ENCODE results near the gene PLAAT4.

The PLAAT4 gene

DNA sequence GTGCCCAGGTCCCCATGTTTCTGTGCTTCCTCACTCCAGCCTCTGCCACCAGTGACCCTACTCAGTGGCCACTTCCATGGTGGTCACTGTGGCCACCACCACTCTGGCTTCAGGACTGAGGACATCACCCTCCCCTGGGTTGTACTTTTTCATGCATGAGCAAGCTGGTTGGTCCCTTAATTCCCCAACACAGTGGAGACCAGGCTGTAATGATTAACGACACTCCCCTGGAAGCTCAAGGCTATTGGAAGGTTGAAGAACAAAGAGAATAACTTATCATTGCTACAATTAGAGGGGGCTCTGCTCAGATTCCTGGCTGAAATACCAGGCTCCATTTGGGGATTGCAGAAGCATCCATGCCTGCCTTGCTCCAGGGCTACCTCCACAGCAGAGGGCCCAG is 10.5 kb downstream of the PLAAT4 start:
- DNase-seq = peak; percentile 30

DNA sequence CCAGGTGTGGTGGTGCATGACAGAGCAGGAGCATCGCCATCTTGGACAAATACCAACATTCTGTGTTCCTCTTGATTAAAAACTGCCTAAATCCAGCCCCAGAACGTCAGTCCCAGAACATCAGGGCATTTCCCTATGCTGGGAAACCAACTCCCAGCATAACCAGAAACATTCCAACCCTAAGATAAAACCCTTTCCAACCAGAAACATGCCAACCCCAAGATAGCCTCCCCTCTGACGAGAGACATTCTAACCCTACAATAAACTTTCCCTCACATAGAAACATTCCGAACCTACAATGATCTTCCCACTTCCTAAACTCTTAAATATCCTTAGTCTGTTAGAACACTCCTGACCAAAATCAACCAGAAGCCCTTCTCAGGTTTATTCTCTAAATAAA is 11.6 kb downstream of the PLAAT4 start:
- DNase-seq = no peak

DNA sequence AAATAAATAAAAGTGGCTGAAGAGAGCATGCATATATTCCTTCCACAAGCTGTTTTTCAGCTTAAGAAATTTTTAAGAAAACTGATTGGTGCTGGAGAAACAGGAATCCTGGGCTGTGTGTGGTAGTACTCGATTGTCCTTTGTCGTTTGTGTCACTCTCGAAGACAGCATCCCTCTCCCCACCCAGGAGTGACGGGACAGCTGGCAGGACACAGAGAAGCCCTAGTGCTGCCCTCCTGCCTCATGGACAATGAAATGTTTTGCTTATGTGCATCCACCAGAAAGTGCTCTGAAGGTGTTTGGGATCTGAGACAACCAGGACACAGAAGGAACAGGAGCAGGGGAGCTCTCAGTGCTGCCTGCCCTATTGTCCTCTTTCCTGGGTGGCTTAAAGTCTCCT is 12.8 kb downstream of the PLAAT4 start:
- DNase-seq = no peak

DNA sequence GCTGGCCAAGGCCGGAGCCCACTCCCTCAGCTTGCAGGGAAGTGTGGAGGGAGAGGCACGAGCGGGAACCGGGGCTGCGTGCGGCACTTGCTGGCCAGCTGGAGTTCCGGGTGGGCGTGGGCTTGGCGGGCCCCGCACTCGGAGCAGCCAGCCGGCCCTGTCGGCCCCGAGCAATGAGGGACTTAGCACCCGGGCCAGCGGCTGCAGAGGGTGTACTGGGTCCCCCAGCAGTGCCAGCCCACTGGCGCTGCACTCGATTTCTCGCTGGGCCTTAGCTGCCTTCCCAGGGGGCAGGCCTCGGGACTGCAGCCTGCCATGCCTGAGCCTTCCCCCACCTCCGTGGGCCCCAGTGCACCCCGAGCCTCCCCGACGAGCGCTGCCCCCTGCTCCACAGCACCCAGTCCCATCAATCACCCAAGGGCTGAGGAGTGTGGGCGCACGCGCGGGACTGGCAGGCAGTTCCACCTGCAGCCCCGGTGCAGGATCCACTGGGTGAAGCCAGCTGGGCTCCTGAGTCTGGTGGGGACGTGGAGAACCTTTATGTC is 13.6 kb downstream of the PLAAT4 start:
- DNase-seq = peak; percentile 11

DNA sequence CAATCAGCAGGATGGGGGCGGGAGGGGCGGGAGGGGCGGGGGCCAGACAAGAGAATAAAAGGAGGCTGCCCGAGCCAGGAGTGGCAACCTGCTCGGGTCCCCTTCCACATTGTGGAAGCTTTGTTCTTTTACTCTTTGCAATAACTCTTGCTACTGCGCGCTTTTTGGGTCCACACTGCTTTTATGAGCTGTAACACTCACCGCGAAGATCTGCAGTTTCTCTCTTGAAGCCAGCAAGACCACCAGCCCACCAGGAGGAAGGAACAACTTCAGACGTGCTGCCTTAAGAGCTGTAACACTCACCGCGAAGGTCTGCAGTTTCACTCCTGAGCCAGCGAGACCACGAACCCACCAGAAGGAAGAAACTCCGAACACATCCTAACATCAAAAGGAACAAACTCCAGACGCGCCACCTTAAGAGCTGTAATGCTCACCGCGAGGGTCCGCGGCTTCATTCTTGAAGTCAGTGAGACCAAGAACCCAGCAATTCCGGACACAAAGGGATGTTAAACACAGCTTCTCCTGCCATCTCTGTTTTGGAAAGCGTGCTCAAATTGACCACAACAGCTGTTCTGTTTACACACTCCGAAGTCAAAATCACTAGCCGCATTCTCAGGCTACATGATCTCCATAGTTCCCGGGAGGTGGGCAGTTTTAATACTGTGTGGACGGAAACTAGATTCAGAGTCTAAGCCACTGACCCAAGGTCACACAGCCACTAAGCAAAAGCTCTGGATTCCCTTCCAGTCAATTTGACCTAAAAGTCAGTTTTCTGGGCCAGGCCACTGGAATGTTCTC is 14.7 kb downstream of the PLAAT4 start:
- no peak for DNase-seq

DNA sequence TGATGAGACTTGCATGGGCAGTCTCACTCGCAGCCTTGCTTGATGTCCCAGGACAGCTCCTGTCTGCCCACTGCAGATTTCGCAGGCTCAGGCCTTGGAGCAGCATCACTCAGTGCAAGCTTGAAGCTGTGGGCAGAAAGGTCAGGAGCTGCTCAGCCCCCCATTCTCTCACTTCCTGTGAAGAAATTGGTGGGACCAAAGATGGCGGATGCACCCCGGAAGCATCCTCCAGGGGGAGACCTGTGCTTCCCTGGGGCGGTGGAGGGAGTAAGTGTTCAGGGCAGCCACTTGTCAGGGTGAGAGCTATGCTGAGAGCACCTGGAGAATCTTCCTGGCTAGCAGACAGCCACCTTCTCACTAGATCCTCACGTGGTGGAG is 15.3 kb downstream of the PLAAT4 start:
- no peak for DNase-seq

DNA sequence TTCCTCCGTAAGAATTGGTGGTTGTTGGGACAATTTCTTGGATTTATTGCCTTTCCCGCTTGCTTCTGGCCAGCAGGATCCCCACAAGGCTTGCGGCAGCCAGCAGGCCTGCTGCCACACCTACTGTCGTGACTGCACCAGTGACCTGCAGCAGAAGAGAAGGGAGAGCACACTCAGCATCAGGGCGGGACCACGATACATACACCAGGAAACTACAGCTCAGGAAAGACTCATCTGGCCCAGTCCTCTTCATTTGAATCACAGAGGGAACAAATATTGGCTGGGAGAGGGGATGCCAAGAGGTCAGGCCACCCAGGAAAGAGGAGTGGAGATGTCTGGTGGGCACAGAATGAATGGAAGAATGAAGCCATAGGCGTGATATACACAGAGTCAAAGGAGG is 16.3 kb downstream of the PLAAT4 start:
- no peak for DNase-seq

DNA sequence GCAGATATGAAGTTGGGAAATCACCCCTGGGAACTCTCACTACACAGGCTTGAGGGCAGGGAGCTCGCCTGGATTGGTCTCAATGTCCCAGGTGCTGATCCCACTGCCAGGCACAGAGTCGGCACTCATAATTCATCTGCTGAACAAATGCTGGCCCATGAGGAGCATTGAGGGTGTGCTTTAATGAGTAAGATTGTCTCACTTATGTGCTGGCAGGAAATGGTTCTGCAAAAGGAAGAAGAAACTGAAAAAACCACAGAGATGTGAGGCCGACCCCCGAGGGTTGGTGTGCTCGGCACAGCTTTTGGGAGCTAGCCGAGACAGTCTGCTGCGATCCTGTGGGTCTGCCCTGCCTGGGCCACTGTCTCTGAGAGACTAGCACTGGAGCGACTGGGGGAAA is 17.2 kb downstream of the PLAAT4 start:
- DNase-seq = no peak

DNA sequence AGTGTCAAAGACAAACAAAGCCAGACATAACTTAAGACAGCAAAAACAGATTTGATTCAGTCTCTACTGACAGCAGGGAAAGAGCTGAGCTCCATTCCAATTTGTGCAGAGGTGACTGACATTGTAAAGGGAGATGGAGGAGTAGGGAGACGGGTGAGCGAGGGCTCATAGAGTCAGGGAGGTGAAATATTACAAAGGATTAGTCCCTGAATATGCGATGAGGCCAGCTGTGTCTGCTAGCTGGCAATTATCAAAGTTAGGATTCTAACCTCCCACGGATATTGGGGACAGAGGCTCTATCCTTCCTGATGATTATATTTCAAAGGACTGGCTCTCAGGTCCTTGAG is 18.2 kb downstream of the PLAAT4 start:
- DNase-seq = no peak

DNA sequence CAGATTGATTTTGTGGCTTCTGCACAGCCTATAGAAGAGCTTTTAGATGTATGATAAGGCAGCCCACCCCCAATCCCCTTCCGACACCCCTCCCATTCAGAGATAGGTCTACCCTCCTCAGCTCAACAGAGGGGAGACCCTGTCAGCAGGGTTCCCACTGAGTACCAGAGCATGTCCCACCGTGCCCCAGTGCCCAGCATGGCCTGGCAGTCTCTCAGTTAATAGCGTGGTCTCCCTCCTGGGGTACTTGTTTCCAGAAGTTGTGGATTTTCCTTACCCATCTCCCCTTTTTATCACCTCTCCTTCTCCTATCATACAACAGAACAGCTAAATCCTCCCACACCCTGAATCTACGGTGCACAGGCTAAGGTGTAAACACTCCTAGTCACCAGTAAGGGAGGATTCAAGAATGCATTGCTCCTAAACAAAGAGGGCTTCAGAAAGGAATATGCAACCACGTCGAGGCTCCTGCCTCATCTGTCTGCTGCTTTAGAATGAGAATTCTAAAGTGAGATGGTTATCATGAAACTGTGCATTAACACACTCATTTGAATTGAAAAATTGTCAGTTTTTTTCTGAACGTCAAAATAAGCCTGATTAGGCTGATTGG is 19.9 kb downstream of the PLAAT4 start:
- DNase-seq = no peak

DNA sequence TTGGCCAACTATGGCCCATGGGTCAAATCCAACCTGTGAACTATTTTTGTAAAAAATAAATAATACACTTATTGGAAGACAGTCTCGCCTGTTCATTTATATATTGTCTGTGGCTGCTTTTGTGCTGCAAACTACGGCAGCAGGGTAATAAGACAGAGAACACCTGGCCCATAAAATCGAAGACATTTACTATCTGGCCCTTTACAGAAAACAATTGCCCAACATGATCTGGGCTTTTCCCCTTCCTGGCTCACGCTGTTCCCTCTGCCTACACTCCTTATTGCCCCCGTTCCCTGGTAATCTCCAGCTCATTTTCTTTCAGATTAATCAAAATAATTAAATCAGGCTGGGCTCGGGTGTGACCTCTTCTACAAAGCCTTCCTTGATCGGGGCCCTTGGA is 21.0 kb downstream of the PLAAT4 start:
- DNase-seq = no peak

DNA sequence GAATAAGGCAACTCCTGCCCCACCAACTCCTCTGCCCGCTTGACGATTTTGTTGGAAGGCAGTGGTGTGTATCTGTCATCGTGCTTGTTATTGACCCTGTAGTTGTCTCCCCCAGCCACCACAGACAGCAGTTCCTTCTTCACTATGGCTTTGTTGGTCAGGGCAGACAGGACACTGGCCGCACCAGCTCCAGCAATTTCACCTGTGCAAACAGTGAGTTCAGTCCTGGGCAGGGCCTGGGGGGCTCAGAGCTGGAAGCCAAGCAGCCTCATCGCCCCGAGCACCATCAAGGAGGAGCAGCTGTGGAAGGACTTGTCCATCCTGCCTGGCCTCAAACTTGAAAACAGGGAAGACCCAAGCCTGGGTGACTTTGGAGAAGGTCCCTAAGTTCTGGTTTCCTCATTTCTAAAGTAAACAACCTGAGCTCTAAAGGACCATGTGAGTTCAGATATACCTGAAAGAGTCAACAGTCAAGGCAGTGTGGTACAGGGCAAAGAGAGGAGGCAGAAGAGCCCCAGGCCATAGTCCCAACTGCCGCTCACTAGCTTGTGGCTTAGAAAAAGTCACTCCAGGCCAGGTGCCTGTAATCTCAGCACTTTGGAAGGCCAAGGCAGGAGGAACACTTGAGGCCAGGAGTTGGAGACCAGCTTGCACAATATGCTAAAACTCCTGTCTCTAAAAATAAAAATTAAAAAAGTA is 22.0 kb downstream of the PLAAT4 start:
- no peak for DNase-seq

DNA sequence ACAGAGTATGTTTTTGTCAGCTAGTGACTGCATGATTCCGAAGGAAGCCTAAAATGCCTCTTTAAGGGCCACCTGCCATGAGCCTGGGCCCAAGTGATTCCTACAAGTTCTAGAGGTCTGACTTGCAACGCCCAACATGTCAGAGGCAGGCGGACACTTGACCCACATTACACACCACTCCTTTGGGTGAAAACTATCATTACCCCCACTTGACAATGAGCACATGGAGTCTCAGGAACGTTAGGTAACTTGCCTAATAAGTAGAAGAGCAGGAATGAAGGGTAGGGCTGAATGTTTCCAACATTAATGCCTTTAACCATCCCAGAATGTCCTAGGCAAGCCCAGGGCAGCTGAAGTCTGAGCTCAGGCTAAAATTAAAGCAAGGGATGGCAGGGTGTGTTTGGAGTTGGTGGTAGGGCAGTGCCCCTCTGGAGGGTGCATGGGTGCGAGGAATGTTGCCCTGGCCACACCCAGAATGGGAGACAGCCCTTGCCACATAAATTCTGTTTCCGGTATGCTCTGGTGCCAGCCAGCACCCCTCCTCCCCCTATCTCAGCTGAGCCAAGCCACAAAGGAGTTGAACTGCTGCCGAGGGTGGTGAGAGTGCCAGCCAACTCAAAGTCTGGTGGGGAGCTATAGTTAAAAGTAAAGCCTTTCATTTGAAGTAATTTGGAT is 24.0 kb downstream of the PLAAT4 start:
- no peak for DNase-seq

DNA sequence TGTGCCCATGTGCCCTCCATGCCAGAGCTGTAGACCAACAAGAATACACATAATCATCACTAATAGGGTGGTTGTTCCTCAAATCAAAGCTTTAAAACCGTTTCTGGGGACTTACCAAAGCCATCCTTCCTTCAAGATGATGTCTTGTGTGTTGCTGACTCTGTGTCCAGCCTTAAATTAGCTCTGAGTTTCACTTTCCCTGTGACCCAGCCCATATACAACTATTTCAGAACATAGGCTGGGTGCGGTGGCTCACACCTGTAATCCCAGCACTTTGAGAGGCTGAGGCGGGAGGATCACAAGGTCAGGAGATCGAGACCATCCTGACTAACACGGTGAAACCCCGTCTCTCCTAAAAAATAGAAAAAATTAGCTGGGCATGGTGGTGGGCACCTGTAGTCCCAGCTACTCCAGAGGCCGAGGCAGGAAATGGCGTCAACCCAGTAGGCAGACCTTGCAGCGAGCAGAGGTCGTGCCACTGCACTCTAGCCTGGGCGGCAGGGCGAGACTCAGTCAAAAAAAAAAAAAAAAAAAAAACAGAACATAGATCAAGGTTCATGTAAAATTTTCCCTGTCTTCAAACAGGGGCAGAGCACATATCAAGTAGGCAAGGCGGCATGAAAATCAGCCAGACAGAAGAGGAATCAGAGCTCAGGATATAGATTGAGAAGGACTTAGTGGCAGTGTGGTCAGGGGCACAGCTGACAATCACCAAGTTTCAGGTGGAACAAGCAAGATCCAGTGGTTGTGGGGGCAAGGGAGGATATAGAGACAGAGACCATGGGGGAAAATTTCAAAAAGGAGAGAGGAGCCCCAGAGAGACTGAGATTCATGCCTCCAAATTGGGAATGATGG is 26.8 kb downstream of the PLAAT4 start, which contains the start of gene PLAAT2:
Gene PLAAT2 (minus strand): TSS at position 179 of the 855 bp plus-strand sequence. CDS start 55 bp downstream, at position 124.
- DNase-seq = no peak

DNA sequence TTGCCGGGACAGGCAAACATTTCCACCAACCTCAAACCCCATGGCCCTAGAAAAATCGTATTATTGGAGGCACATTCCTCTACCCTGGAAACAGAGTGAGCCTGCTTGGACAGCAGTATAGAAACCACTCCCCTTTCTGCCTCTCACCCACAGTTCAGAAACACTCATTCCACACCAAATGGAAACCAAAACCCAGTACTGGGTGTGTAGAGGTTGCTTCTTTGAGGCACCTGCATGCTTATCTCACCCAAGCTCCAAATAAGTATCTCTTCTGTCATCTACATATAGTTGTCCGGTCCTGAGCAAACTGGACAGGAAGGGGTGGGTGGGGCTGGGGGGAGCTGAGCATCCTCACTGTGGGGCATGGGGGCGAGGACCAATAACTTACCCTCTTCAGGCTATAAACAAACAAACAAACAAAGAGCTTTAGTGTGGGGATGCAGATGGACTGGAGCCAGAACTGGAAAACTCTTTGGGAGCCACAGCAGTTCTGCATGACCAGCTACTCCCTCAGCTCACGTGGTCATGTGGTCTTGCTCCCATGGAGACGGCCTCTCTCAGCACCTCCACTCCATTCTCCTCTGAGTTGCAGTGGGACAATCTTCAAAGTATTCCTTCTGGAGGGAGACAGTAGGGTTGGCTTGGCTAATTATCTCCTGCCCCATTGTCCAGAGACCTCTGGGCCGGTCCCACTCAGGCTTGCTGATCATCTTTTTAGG is 27.6 kb downstream of the PLAAT4 start:
- DNase-seq = no peak

DNA sequence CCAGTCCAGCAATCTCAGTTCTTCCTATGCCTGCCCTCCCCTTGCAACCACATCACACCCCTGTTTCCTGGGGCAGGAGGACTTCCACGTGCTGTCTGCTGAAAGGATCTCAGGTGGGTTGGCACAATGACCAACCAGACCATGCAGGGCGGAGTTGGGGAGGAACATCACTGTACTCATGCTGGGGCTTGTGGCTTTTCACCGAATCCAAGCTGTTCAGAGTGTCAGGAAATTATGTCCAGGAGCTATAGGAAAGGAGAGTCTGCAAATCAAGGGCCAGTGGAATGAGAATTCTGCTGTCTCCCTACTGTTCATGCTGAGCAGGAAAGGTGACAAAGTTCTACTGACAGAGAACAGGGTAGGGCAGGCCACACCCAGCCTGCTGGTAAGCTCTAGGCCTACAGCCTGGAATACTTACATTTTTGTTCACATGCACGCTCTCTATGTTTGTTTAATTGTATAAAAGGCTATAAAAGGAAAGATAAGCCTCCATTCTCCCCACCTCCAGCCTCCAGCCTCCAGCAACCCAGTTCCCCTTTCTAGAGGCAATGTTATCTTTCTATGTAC is 28.3 kb downstream of the PLAAT4 start:
- DNase-seq = no peak

DNA sequence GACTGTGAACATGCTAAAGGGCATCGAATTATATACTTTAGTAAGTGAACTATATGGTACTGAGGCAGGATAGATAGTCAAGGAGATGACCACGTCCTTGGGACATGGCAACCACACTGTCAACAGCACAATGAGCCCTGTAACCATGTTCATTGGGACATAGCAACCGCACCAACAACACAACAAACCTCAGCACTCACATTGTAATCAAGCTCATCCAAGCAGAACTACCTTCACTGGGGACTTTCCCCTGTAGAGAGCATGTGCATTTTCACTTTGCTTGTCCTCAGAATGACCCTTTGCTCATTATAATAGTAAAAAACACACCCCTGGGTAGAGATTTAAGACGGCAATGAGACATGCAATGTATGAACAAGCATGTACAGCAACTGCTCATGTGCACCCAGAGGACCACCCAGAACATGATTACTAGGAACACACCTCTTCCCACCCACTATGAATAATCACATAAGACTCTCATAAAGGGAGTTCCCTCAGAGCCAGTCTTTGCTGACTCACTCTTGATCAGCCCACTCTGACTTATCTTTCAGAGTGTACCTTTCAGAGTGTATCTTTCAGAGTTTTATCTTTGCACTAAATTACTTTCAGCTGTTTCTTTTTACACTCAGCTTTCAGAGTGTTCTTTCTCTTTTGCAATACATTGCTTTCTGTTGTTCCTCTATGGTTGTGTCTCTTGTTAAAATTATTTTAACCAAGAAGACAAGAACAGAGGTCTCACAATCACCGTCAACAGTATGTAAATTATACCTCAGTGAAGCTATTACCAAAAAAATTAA is 30.6 kb downstream of the PLAAT4 start:
- no peak for DNase-seq

DNA sequence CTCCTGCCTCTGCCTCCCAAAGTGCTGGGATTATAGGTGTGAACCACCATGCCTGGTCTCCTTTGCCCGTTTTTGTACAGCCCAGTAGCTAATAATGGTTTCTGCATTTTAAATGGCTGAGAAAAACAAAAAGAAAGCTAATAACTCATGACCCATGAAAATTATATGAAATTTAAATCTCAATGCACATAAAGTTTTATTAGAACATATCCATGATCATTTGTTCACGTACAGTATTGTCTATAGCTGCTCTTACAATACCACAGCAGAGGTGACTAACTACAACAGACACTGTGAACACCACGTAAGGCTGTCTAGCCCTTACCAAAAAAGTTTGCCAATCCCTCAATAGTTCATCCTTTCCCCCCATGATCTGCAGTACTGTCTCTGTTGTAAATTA is 33.0 kb downstream of the PLAAT4 start:
- peak; percentile 12 for DNase-seq

DNA sequence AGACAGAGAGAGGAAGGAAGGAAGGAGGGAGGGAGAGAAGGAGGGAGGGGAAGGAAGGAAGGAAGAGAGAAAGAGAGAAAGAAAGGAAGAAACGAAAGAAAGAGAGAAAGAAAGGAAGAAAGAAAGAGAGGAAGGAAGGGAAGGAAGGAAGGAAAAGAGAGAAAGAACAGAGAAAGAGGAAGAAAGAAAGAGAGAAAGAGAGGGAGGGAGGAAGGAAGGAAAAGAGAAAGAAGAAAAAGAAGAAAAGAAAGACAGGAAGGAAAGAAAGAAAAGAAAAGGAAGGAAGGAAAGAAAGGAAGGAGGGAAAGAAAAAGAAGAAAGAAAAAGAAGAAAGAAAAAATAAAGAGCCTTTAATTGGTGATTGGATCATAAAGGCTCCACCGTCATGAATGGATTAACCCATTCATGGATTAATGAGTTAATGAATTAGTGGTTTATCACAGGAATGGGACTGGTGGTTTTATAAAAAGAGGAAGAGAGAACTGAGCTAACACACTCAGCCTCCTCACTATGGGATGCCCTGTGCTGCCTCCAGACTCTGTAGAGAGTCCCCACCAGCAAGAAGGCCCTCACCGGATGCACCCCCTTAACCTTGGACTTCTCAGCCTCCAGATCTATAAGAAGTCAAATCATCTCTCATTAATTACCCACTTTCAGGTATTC is 35.5 kb downstream of the PLAAT4 start:
- peak; percentile 7 for DNase-seq

All from islet precursor cell (in vitro differentiated cells).